NT2/D1 (cell line): ENCODE results near the gene HOXA11.
A peak's percentile ranks its signal among the peaks of the same experiment; 100 is the strongest.

ENCODE experiments used
- DNase-seq: peaks from one replicate; pipeline ENCODE4 v3.0.0-alpha.2; 2011; ENCODE audit warnings: low read depth, low spot score
- H3K27me3 ChIP-seq: 2 replicates; pipeline ENCODE4 v1.6.0; 2011; ENCODE audit warnings: mild to moderate bottlenecking; ENCODE audit not compliant: insufficient read length, insufficient read depth
- H3K36me3 ChIP-seq: 2 replicates; pipeline ENCODE4 v1.6.1; 2011; ENCODE audit warnings: mild to moderate bottlenecking, low read length, mixed read lengths; ENCODE audit not compliant: insufficient read depth, insufficient read length
- H3K4me1 ChIP-seq: 2 replicates; pipeline ENCODE4 v1.5.1; 2011; ENCODE audit not compliant: insufficient read depth, insufficient read length
- H3K4me3 ChIP-seq: 2 replicates; pipeline ENCODE4 v1.5.1; 2011; ENCODE audit warnings: low read depth; ENCODE audit not compliant: insufficient read length
- H3K9ac ChIP-seq: 2 replicates; pipeline ENCODE4 v1.6.0; 2011; ENCODE audit warnings: low read depth; ENCODE audit not compliant: insufficient read length
- H3K9me3 ChIP-seq: 2 replicates; pipeline ENCODE4 v1.5.1; 2011; ENCODE audit warnings: mild to moderate bottlenecking, low read length; ENCODE audit not compliant: insufficient read depth
- SUZ12 ChIP-seq: IDR thresholded peaks from 2 replicates; pipeline ENCODE4 v1.6.1; 2011; ENCODE audit not compliant: insufficient read length, insufficient read depth; ENCODE audit errors: extremely low read depth
- YY1 ChIP-seq: IDR thresholded peaks from 2 replicates; pipeline ENCODE4 v1.6.1; 2011; ENCODE audit not compliant: insufficient read length, insufficient read depth
- ZNF274 ChIP-seq: IDR thresholded peaks from 2 replicates; pipeline ENCODE4 v1.6.1; 2011; ENCODE audit warnings: mild to moderate bottlenecking, low read depth, low read length

HOXA11 gene

DNA sequence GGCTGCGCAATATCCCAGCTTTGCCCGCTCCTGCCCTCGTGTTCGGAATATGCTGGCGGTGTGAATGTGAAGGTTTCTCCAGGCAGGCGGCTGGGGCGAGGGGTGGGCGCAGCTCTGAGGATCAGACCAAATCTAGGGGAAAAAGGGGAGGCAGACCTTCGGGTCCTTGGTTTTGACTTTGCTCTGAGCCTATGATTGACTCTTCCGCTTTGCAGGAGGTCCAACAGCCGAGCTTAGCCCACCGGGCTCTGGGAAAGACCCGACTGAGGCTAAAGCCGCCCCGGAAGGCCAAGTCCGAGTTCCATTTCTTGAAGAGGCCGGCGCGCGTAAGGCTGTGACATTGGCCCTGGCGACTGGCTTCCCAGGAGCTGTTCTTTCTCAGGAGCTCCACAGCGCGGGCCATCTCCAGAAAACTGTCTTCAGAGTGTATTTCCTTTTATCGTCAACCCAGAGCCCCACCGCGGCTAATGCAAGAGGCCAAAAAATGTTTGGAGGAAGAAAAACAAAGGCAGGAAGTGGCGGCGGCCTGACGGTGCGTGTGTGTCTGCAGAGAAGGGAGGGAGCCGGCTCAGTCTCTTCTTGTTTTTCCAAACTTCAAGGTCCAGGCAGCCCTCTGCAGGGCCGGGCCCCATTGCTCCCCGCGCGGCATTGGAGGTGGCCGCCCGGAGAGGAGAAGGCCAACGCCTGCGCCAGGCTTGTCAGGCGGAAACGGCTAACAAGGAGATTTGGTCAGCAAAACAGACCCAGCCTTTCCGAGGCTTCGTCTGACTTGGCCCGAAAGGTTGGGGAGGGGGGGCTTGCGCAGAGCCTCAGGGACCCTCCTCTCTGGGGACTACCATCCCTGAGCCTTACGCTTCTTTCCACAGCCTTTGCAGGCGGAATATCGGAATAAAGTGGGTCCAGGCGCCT is 3.6 kb upstream of the HOXA11 start:
- no peak for TF ChIP-seq ZNF274
- peak; percentile 41 for TF ChIP-seq SUZ12
- no peak for TF ChIP-seq YY1
- Histone ChIP-seq H3K27me3 (peaks cover 100% of the 10 kb centered on the region), H3K9me3 (no peaks in the 10 kb centered on the region), H3K36me3 (no peaks in the 10 kb centered on the region), H3K4me3 (peak overlapping the region; percentile 4), H3K9ac (no peak overlapping the region), H3K4me1 (peaks cover 32% of the 10 kb centered on the region)
- no peak for DNase-seq

- Histone ChIP-seq H3K9me3 (no peaks in the 10 kb centered on the region), H3K9ac (peak overlapping the region; percentile 42), H3K27me3 (peaks cover 100% of the 10 kb centered on the region), H3K4me3 (no peak overlapping the region), H3K36me3 (no peaks in the 10 kb centered on the region), H3K4me1 (peaks cover 35% of the 10 kb centered on the region)
- no peak for DNase-seq
- TF ChIP-seq SUZ12 = peak; percentile 81
- TF ChIP-seq YY1 = no peak
Observed at GRCh38 chr7:27187475-27188385, 2.7 kb upstream of the HOXA11 start.

DNA sequence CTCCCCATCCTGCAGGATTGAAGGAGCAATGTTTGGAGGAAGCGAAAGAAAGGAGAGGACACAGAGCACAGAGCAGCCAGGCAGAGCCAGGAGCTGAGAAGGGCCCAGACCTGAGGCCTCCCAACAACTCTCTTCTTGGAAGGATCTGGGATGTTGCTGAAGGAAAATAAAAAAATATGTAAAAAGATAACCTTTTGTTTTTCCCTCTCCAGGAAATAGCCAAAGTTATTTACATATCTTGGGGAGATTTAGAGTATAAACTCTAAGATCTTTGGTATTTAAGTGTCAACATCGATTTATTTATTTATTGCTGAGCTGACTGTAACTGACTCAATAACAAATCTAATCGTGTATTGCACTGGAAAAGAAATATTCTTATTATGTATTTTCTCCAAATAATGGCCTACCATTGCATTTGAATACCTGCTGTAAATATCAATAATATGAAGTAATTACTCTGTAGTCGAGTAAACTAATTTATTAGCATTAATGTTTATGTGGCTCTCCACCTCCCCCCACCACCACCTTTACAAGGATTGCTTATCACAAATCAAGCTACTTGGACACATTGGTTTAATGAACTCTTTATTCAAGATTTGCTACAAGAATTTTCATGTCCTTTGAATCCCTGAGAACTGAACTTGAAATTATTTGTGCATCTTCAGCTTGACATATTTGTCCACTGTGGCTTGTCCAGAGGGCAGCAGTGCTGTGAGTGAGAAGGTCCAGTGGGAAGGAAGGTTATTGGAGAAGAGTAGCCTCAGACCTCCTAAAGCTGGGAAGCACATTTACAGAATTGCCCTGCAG is 1.8 kb upstream of the HOXA11 start:
- H3K9me3 ChIP-seq = no peaks in the 10 kb centered on the region
- no peak overlapping the region for H3K4me3 ChIP-seq
- H3K9ac ChIP-seq = no peak overlapping the region
- H3K4me1 ChIP-seq = peaks cover 31% of the 10 kb centered on the region
- no peak for DNase-seq
- no peak for TF ChIP-seq YY1
- peak; percentile 7 for TF ChIP-seq SUZ12
- peaks cover 100% of the 10 kb centered on the region for H3K27me3 ChIP-seq
- H3K36me3 ChIP-seq = no peaks in the 10 kb centered on the region

- H3K27me3 ChIP-seq = peaks cover 100% of the 10 kb centered on the region
- no peak overlapping the region for H3K9ac ChIP-seq
- H3K9me3 ChIP-seq = no peaks in the 10 kb centered on the region
- H3K36me3 ChIP-seq = no peaks in the 10 kb centered on the region
- no peak overlapping the region for H3K4me3 ChIP-seq
- TF ChIP-seq YY1 (no peak), ZNF274 (no peak), SUZ12 (no peak)
- no peak for DNase-seq
- H3K4me1 ChIP-seq = peaks cover 28% of the 10 kb centered on the region
Observed at GRCh38 chr7:27185854-27186667, 1.0 kb upstream of the HOXA11 start.

- Histone ChIP-seq H3K36me3 (no peaks in the 10 kb centered on the region), H3K9ac (peak overlapping the region; percentile 42), H3K27me3 (peaks cover 100% of the 10 kb centered on the region), H3K4me1 (peaks cover 27% of the 10 kb centered on the region), H3K9me3 (no peaks in the 10 kb centered on the region), H3K4me3 (peak overlapping the region; percentile 23)
- TF ChIP-seq YY1 = no peak
- peak; percentile 46 for TF ChIP-seq SUZ12
- no peak for TF ChIP-seq ZNF274
- DNase-seq = no peak
Observed at GRCh38 chr7:27184337-27185012, 557 bp downstream of the HOXA11 start.

GRCh38 chr7:27183682-27184336 is 1.2 kb downstream of the HOXA11 start:
- Histone ChIP-seq H3K27me3 (peaks cover 100% of the 10 kb centered on the region), H3K4me3 (peak overlapping the region; percentile 23), H3K9me3 (no peaks in the 10 kb centered on the region), H3K4me1 (peaks cover 22% of the 10 kb centered on the region), H3K36me3 (no peaks in the 10 kb centered on the region), H3K9ac (peak overlapping the region; percentile 18)
- no peak for DNase-seq
- TF ChIP-seq YY1 (no peak), SUZ12 (peak; percentile 78)
